Measurements from ENCODE around the gene CCDC9B.

DNA sequence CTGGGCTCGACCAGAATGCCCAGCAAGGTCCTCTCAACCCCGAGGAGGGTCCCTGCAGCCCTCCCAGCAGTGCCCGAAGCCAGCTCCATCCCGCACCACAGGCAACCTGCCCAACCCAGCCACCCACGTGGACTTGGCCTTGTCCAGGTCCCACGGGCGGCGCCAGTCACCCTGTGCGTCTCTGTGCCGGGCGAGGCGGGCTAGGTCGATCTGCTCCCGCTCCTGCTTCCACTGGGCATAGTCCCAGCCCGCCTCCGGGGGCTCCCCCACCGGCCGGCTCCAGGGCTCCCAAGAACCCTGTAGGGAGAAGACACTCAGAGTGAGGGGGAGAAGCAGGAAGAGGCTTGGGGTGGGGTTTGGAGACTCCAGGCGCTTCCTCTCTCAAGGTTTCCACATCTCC, 3.1 kb downstream of the CCDC9B start:
- no peak for TF ChIP-seq EZH2 (IDR thresholded peaks at IDR 0.05; ENCODE audit: borderline replicate concordance, low read depth, low read length, severe bottlenecking)
- TF ChIP-seq, protein P1, sequence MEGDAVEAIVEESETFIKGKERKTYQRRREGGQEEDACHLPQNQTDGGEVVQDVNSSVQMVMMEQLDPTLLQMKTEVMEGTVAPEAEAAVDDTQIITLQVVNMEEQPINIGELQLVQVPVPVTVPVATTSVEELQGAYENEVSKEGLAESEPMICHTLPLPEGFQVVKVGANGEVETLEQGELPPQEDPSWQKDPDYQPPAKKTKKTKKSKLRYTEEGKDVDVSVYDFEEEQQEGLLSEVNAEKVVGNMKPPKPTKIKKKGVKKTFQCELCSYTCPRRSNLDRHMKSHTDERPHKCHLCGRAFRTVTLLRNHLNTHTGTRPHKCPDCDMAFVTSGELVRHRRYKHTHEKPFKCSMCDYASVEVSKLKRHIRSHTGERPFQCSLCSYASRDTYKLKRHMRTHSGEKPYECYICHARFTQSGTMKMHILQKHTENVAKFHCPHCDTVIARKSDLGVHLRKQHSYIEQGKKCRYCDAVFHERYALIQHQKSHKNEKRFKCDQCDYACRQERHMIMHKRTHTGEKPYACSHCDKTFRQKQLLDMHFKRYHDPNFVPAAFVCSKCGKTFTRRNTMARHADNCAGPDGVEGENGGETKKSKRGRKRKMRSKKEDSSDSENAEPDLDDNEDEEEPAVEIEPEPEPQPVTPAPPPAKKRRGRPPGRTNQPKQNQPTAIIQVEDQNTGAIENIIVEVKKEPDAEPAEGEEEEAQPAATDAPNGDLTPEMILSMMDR (IDR thresholded peaks at IDR 0.05; ENCODE audit: borderline replicate concordance, extremely low read depth, low read length, poor library complexity, severe bottlenecking), result no peak

Data from DND-41 (cell line).